ENCODE data around the gene DHX34. TPM values are rescaled to one million over a fixed set of nuclear protein-coding genes. Genes with fewer than 3 reads are reported as not detected.
A peak's percentile ranks its signal among the peaks of the same experiment; 100 is the strongest.
"Not testable (repeated sequence)": the region's sequence is repeated elsewhere in the genome, so short reads cannot be mapped to it uniquely, and the experiment has no call there.

DHX34 gene
- total RNA-seq, 1 donor, result 12.7 TPM

- H3K79me2 ChIP-seq (ENCODE audit: insufficient read depth, low read length), result no peaks in the 10 kb centered on the region
- H3K9me3 ChIP-seq (ENCODE audit: low read depth, low read length), result no peaks in the 10 kb centered on the region
- H2AFZ ChIP-seq (ENCODE audit: low read length), result no peak overlapping the region
- H3K27me3 ChIP-seq (ENCODE audit: insufficient read depth, low read length), result peaks cover 6% of the 10 kb centered on the region
- no peaks in the 10 kb centered on the region for H3K4me1 ChIP-seq (ENCODE audit: insufficient read depth, low read length)
- DNase-seq (ENCODE audit: insufficient read length, low spot score, missing footprints), result peak; percentile 80
- no peaks in the 10 kb centered on the region for H3K36me3 ChIP-seq (ENCODE audit: insufficient read depth, low read length)
- H3K27ac ChIP-seq (ENCODE audit: low read depth, low read length), result no peak overlapping the region
- H3K4me3 ChIP-seq (ENCODE audit: insufficient read depth, low read length), result no peak overlapping the region
- no peak overlapping the region for H3K4me2 ChIP-seq (ENCODE audit: insufficient read depth, low read length)
- no peaks in the 10 kb centered on the region for H4K20me1 ChIP-seq (ENCODE audit: insufficient read depth, low read length)
- no peak for TF ChIP-seq CTCF (IDR thresholded peaks at IDR 0.05; ENCODE audit: extremely low read depth, low read depth, low read length)
Measured at GRCh38 chr19:47411101-47411500, 62.0 kb downstream of the DHX34 start.

GRCh38 chr19:47411696-47412095 lies 62.6 kb downstream of the DHX34 start:
- H3K4me3 ChIP-seq (ENCODE audit: insufficient read depth, low read length); H3K4me1 ChIP-seq (ENCODE audit: insufficient read depth, low read length); H3K79me2 ChIP-seq (ENCODE audit: insufficient read depth, low read length): not testable (repeated sequence)

GRCh38 chr19:47413941-47414340 lies 64.8 kb downstream of the DHX34 start:
- no peak overlapping the region for H3K4me3 ChIP-seq (ENCODE audit: insufficient read depth, low read length)
- peak; percentile 51 for DNase-seq (ENCODE audit: insufficient read length, low spot score, missing footprints)
- H3K36me3 ChIP-seq (ENCODE audit: insufficient read depth, low read length), result no peaks in the 10 kb centered on the region
- H3K4me1 ChIP-seq (ENCODE audit: insufficient read depth, low read length), result no peaks in the 10 kb centered on the region
- H4K20me1 ChIP-seq (ENCODE audit: insufficient read depth, low read length), result no peaks in the 10 kb centered on the region
- H3K4me2 ChIP-seq (ENCODE audit: insufficient read depth, low read length), result no peak overlapping the region
- no peaks in the 10 kb centered on the region for H3K79me2 ChIP-seq (ENCODE audit: insufficient read depth, low read length)
- H3K27ac ChIP-seq (ENCODE audit: low read depth, low read length), result no peak overlapping the region
- H3K27me3 ChIP-seq (ENCODE audit: insufficient read depth, low read length), result peaks cover 19% of the 10 kb centered on the region
- no peak for TF ChIP-seq CTCF (IDR thresholded peaks at IDR 0.05; ENCODE audit: extremely low read depth, low read depth, low read length)
- no peaks in the 10 kb centered on the region for H3K9me3 ChIP-seq (ENCODE audit: low read depth, low read length)
- H2AFZ ChIP-seq (ENCODE audit: low read length), result no peak overlapping the region

More at GRCh38 chr19:47411696-47412095, 62.6 kb downstream of the DHX34 start:
- H2AFZ ChIP-seq (ENCODE audit: low read length); H4K20me1 ChIP-seq (ENCODE audit: insufficient read depth, low read length); H3K27me3 ChIP-seq (ENCODE audit: insufficient read depth, low read length); DNase-seq (ENCODE audit: insufficient read length, low spot score, missing footprints); H3K4me2 ChIP-seq (ENCODE audit: insufficient read depth, low read length); H3K27ac ChIP-seq (ENCODE audit: low read depth, low read length); H3K9me3 ChIP-seq (ENCODE audit: low read depth, low read length); H3K36me3 ChIP-seq (ENCODE audit: insufficient read depth, low read length): not testable (repeated sequence)

DNA sequence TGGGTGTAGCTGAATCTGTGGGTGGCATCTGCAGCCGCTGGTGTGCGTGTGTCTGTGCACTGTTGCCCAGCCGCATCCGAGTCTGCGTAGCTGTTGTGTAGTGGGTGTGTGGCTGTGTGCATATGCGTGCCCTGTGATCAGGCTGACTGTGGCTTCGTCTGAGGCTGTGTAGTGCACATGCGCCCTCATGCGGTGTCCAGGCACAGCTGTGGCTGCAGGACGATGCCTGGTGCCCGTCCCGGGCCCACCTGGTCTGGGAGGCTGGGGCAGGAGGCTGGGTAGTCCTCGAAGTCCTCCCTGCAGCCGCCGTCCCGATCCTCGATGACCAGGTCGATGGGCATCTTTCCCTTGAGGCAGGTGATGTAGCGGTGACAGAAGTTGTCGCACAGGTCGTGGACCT lies 65.4 kb downstream of the DHX34 start:
- Histone ChIP-seq H2AFZ (ENCODE audit: low read length) (no peak overlapping the region), H3K9me3 (ENCODE audit: low read depth, low read length) (no peaks in the 10 kb centered on the region), H3K4me1 (ENCODE audit: insufficient read depth, low read length) (no peaks in the 10 kb centered on the region), H3K27ac (ENCODE audit: low read depth, low read length) (no peak overlapping the region), H4K20me1 (ENCODE audit: insufficient read depth, low read length) (no peaks in the 10 kb centered on the region), H3K79me2 (ENCODE audit: insufficient read depth, low read length) (no peaks in the 10 kb centered on the region), H3K4me3 (ENCODE audit: insufficient read depth, low read length) (no peak overlapping the region), H3K4me2 (ENCODE audit: insufficient read depth, low read length) (no peak overlapping the region), H3K36me3 (ENCODE audit: insufficient read depth, low read length) (no peaks in the 10 kb centered on the region), H3K27me3 (ENCODE audit: insufficient read depth, low read length) (peaks cover 21% of the 10 kb centered on the region)
- DNase-seq (ENCODE audit: insufficient read length, low spot score, missing footprints), result peak; percentile 94
- no peak for TF ChIP-seq CTCF (IDR thresholded peaks at IDR 0.05; ENCODE audit: extremely low read depth, low read depth, low read length)
